Osteocyte (in vitro differentiated cells): ENCODE data around the gene GRK2. TPM values are rescaled to one million over a fixed set of nuclear protein-coding genes. Genes with fewer than 3 reads are reported as not detected.

Experiments used
- DNase-seq: peaks from one replicate; pipeline ENCODE4 v3.0.0; 2021; ENCODE audit warnings: mixed read lengths; ENCODE audit not compliant: unreplicated experiment; ENCODE audit errors: extremely low spot score
- H3K27ac Mint-ChIP-seq: one replicate; pipeline ENCODE4 v1.8.0; 2021; ENCODE audit warnings: mild to moderate bottlenecking, mixed read lengths; ENCODE audit not compliant: unreplicated experiment
- H3K27me3 Mint-ChIP-seq: one replicate; pipeline ENCODE4 v1.8.0; 2021; ENCODE audit warnings: mixed read lengths; ENCODE audit not compliant: unreplicated experiment
- H3K36me3 Mint-ChIP-seq: one replicate; pipeline ENCODE4 v1.8.0; 2021; ENCODE audit warnings: mixed read lengths; ENCODE audit not compliant: unreplicated experiment
- H3K4me1 Mint-ChIP-seq: one replicate; pipeline ENCODE4 v1.8.0; 2021; ENCODE audit warnings: mixed read lengths; ENCODE audit not compliant: unreplicated experiment
- H3K4me3 Mint-ChIP-seq: one replicate; pipeline ENCODE4 v1.8.0; 2021; ENCODE audit warnings: mild to moderate bottlenecking, moderate library complexity, mixed read lengths; ENCODE audit not compliant: unreplicated experiment
- H3K9me3 Mint-ChIP-seq: one replicate; pipeline ENCODE4 v1.8.0; 2021; ENCODE audit warnings: mixed read lengths; ENCODE audit not compliant: unreplicated experiment
- total RNA-seq: library from RNA; stranded (reverse); gene quantifications from 2 replicates; pipeline ENCODE4 v1.2.1, GENCODE V29; 2021
- TF ChIP-seq, protein P1 (sequence below): fragments of 200-600 bp; sonication (generic); IDR thresholded peaks from 2 replicates; pipeline ENCODE4 v1.5.0; 2021; ENCODE audit warnings: antibody characterized with exemption, mild to moderate bottlenecking, moderate library complexity

GRK2 gene
- total RNA-seq, 1 donor from 2014 or later, result 45.0 TPM

DNA sequence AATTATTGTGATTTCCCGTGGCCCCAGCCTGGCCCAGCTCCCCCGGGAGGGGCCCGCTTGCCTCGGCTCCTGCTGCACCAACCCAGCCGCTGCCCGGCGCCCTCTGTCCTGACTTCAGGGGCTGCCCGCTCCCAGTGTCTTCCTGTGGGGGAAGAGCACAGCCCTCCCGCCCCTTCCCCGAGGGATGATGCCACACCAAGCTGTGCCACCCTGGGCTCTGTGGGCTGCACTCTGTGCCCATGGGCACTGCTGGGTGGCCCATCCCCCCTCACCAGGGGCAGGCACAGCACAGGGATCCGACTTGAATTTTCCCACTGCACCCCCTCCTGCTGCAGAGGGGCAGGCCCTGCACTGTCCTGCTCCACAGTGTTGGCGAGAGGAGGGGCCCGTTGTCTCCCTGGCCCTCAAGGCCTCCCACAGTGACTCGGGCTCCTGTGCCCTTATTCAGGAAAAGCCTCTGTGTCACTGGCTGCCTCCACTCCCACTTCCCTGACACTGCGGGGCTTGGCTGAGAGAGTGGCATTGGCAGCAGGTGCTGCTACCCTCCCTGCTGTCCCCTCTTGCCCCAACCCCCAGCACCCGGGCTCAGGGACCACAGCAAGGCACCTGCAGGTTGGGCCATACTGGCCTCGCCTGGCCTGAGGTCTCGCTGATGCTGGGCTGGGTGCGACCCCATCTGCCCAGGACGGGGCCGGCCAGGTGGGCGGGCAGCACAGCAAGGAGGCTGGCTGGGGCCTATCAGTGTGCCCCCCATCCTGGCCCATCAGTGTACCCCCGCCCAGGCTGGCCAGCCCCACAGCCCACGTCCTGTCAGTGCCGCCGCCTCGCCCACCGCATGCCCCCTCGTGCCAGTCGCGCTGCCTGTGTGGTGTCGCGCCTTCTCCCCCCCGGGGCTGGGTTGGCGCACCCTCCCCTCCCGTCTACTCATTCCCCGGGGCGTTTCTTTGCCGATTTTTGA, 19.5 kb downstream of the GRK2 start:
- Mint-ChIP-seq H3K4me1 (peaks cover 23% of the 10 kb centered on the region), H3K27ac (no peak overlapping the region), H3K27me3 (no peaks in the 10 kb centered on the region), H3K4me3 (no peak overlapping the region), H3K9me3 (no peaks in the 10 kb centered on the region), H3K36me3 (peaks cover 5% of the 10 kb centered on the region)
- no peak for DNase-seq
- TF ChIP-seq, protein P1, sequence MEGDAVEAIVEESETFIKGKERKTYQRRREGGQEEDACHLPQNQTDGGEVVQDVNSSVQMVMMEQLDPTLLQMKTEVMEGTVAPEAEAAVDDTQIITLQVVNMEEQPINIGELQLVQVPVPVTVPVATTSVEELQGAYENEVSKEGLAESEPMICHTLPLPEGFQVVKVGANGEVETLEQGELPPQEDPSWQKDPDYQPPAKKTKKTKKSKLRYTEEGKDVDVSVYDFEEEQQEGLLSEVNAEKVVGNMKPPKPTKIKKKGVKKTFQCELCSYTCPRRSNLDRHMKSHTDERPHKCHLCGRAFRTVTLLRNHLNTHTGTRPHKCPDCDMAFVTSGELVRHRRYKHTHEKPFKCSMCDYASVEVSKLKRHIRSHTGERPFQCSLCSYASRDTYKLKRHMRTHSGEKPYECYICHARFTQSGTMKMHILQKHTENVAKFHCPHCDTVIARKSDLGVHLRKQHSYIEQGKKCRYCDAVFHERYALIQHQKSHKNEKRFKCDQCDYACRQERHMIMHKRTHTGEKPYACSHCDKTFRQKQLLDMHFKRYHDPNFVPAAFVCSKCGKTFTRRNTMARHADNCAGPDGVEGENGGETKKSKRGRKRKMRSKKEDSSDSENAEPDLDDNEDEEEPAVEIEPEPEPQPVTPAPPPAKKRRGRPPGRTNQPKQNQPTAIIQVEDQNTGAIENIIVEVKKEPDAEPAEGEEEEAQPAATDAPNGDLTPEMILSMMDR, result no peak

DNA sequence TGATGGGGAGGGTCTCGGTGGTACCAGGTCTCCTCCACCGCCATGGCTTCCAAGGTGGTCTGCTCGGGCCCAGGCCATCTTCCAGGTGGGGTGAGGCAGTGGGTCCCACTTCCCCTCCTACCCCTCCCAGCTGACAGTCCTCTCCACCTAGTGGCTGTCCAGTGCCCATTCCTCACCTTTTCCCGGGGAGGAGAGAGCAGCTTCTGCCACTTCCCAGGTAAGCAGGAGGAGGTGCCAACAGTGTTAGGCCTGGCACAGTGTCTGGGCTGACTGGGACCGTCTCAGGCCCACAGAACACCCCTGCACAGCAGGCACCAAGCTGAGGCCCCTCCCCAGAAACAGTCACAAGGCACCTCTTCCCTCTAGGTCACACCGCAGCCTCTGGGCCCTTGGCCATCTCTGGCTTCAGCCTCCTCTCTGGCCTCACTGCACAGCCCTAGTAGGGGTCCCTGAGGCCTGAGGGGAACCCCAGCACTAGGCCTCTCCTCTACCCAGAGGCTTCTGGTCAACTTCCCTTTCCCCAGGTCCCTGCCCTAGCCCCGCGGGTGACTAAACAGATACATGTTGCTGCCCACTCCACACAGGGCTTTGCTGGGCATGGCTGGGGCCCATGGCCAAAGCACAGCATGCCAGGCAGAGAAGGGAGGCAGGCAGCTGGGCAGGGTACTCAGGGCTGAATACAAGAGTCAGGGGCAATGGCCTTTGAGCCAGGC, 20.5 kb downstream of the GRK2 start:
- Mint-ChIP-seq H3K4me3 (peak overlapping the region; percentile 76), H3K27ac (peak overlapping the region; percentile 93), H3K36me3 (peaks cover 5% of the 10 kb centered on the region), H3K4me1 (peaks cover 27% of the 10 kb centered on the region), H3K9me3 (no peaks in the 10 kb centered on the region), H3K27me3 (no peaks in the 10 kb centered on the region)
- TF ChIP-seq, protein P1, result no peak
- no peak for DNase-seq

DNA sequence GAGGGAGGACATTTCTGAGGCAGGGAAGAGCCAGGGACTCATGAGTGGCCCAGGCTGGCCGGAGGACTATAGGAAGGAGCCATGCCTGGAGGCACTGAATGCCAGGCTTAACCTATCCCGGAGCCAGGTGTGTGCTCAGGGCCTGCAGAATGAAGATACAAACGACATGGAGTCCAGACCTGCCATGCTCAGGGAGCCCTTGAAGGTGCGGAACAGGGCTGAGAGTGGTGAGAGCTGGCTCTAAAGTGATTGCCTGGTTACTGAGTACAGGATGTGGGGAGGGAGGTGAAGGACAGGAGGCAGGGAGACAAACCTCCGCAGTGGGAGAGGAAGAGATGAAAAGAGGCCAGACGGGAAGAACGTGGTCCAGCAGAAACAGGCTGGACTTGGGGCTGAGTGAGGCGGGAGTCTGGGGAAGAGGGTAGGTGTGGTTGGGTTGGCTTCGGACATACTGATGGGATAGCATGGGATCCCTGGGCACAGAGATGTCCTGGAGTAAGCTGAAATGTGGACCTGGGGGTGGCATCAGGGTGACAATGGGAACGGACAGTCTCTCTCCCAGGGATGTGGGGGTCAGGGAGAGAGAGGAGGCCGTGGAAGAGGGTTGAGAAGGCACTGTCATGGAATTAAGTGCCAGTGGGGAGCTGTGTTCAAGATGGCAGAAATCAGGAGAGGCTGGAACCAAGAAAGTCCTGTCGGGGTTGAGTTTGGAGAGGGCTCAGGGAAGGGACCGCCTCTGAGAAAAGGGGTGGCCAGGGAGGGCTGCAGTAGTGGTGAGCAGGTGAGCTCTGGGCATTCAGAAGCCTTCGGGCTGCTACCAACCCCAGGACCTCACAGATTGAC, 21.3 kb downstream of the GRK2 start:
- Mint-ChIP-seq H3K4me1 (peaks cover 30% of the 10 kb centered on the region), H3K27me3 (no peaks in the 10 kb centered on the region), H3K27ac (peak overlapping the region; percentile 93), H3K9me3 (no peaks in the 10 kb centered on the region), H3K4me3 (peak overlapping the region; percentile 76), H3K36me3 (peaks cover 3% of the 10 kb centered on the region)
- no peak for DNase-seq
- TF ChIP-seq, protein P1, result no peak

DNA sequence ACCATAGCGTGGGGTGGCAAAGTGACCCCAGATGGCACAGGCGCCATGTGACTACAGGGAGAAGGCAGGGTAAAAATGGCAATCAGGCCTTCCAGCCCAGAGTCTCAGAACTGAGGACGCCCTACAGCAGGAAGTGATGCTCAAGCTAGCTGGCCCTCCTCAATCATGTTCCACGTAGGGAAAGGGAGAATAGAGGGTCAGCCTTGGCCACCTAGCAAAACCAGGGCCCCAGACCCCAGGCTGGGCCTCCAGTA, 21.9 kb downstream of the GRK2 start:
- H3K36me3 Mint-ChIP-seq, result peaks cover 5% of the 10 kb centered on the region
- H3K4me1 Mint-ChIP-seq, result peaks cover 35% of the 10 kb centered on the region
- H3K27me3 Mint-ChIP-seq, result no peaks in the 10 kb centered on the region
- TF ChIP-seq, protein P1, result no peak
- DNase-seq, result no peak
- H3K27ac Mint-ChIP-seq, result peak overlapping the region; percentile 93
- no peaks in the 10 kb centered on the region for H3K9me3 Mint-ChIP-seq
- peak overlapping the region; percentile 76 for H3K4me3 Mint-ChIP-seq
